Mammary epithelial cell (primary cell): ENCODE data around the gene GABRG3.

Source experiments
- EZH2 ChIP-seq: IDR thresholded peaks from 2 replicates; pipeline ENCODE4 v1.6.1; 2012; ENCODE audit warnings: low read length, inconsistent platforms, borderline replicate concordance
- TF ChIP-seq, protein P1 (sequence below), 2 donors: IDR thresholded peaks in 1 of 2; conservative IDR thresholded peaks in 1 of 2; 2 replicates each; pipeline ENCODE4 v1.5.1; 2011 to 2012; ENCODE audit warnings: inconsistent platforms in 2 of 2, low read length in 2 of 2, mild to moderate bottlenecking in 2 of 2, control low read depth in 1 of 2, low read depth in 1 of 2; ENCODE audit not compliant: insufficient read depth in 1 of 2; ENCODE audit errors: extremely low read depth in 1 of 2

- TF ChIP-seq EZH2: no peak
- TF ChIP-seq, protein P1, sequence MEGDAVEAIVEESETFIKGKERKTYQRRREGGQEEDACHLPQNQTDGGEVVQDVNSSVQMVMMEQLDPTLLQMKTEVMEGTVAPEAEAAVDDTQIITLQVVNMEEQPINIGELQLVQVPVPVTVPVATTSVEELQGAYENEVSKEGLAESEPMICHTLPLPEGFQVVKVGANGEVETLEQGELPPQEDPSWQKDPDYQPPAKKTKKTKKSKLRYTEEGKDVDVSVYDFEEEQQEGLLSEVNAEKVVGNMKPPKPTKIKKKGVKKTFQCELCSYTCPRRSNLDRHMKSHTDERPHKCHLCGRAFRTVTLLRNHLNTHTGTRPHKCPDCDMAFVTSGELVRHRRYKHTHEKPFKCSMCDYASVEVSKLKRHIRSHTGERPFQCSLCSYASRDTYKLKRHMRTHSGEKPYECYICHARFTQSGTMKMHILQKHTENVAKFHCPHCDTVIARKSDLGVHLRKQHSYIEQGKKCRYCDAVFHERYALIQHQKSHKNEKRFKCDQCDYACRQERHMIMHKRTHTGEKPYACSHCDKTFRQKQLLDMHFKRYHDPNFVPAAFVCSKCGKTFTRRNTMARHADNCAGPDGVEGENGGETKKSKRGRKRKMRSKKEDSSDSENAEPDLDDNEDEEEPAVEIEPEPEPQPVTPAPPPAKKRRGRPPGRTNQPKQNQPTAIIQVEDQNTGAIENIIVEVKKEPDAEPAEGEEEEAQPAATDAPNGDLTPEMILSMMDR (conservative IDR thresholded peaks at IDR 0.05 in 1 of 2, IDR thresholded peaks at IDR 0.05 in 1 of 2; ENCODE audit: extremely low read depth in 1 of 2, insufficient read depth in 1 of 2, low read depth in 1 of 2, low read length in 2 of 2): no peak
Measured at GRCh38 chr15:27067175-27067574, 96.2 kb downstream of the GABRG3 start.
